Activated T-cell treated with anti-CD3 and anti-CD28 coated beads, Interleukin-2, amount 50 U/mL, for 72 hours (primary cell): Measurements from ENCODE around the gene KIAA0825. TPM values are rescaled to one million over a fixed set of nuclear protein-coding genes. Genes with fewer than 3 reads are reported as not detected.
"Not testable (repeated sequence)": the region's sequence is repeated elsewhere in the genome, so short reads cannot be mapped to it uniquely, and the experiment has no call there.

Experiments used
- ATAC-seq, 2 donors: fragments of 150-1000 bp; cut with Tn5 transposase; replicated peaks in 1 of 2; 2 replicates each; pipeline ENCODE4 v1.10.0; 2021; ENCODE audit warnings: moderate library complexity in 2 of 2, mild to moderate bottlenecking in 1 of 2
- DNase-seq, 2 donors: peaks; one replicate each; pipeline ENCODE4 v3.0.0; 2021 to 2022; ENCODE audit warnings: mixed read lengths in 1 of 2
- H3K27ac Mint-ChIP-seq: one replicate; pipeline ENCODE4 v1.8.0; 2022; ENCODE audit warnings: mild to moderate bottlenecking, moderate library complexity, mixed read lengths
- H3K27me3 Mint-ChIP-seq: one replicate; pipeline ENCODE4 v1.8.0; 2022; ENCODE audit warnings: low read depth, mixed read lengths
- H3K36me3 Mint-ChIP-seq, 2 donors: one replicate each; pipeline ENCODE4 v1.8.0; 2022; ENCODE audit warnings: mixed read lengths in 2 of 2, mild to moderate bottlenecking in 1 of 2; ENCODE audit not compliant: insufficient read depth in 2 of 2
- H3K4me1 Mint-ChIP-seq: one replicate; pipeline ENCODE4 v1.8.0; 2022; ENCODE audit warnings: low read depth, mixed read lengths
- H3K4me3 Mint-ChIP-seq, 2 donors: one replicate each; pipeline ENCODE4 v1.8.0; 2022; ENCODE audit warnings: mild to moderate bottlenecking in 2 of 2, mixed read lengths in 2 of 2, moderate library complexity in 2 of 2
- H3K9me3 Mint-ChIP-seq, 2 donors: one replicate each; pipeline ENCODE4 v1.8.0; 2022; ENCODE audit warnings: mixed read lengths in 2 of 2
- total RNA-seq, 2 donors: library from RNA; stranded (reverse); gene quantifications; one replicate each; pipeline ENCODE4 v1.2.3, GENCODE V29; 2022

The KIAA0825 gene
- total RNA-seq, 2 donors from 2014 or later, result 1.0 to 1.1 TPM

DNA sequence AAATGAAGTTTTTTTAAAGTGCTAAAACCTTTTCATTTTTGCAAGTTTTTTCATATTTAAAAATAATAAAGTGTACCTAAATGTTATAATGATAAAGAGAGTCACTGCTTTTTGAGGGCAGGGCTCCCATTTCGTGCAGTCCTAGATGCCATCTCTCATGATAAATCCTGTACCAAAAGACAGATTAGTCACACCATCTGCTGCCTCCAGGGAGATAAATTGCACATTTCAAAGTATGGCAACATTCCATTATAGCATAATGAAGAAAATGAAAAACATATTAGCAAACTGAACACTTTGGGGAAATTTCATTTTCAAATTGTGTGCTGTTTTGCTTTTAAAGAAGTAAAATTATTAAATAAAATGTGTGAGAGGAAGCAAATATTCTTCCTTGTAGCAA, 257.2 kb downstream of the KIAA0825 start:
- no peaks in the 10 kb centered on the region for H3K9me3 Mint-ChIP-seq

GRCh38 chr5:94360382-94361130, 257.8 kb downstream of the KIAA0825 start:
- ATAC-seq, result no peak
- H3K27ac Mint-ChIP-seq, result no peak overlapping the region

More for the DNA sequence above, 257.2 kb downstream of the KIAA0825 start:
- DNase-seq (no peak), ATAC-seq (no peak)
- Mint-ChIP-seq H3K4me1 (no peaks in the 10 kb centered on the region), H3K27ac (no peak overlapping the region), H3K4me3 (no peak overlapping the region), H3K27me3 (no peaks in the 10 kb centered on the region), H3K36me3 (no peaks in the 10 kb centered on the region)

DNA sequence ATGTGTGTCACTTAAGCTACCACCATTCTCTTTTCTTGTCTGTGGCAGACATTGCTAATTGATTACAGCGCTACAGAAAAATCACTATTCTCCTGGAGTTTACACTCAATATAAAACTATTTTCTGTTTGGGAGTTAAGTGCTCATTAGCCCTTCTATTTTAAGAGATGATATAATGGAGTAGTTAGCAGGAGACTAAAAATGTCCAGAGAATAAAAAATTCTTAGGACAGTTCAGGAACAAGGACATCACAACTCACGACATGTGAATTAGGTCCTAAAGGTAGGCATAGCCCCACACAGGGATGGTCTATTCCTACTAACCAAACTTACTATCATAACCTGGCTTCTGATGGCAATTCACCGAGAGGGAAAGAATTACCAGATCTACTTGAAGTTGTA, 258.5 kb downstream of the KIAA0825 start:
- H3K27me3 Mint-ChIP-seq, result no peaks in the 10 kb centered on the region
- DNase-seq (no peak), ATAC-seq (no peak)
- H3K4me1 Mint-ChIP-seq, result no peaks in the 10 kb centered on the region
- no peak overlapping the region for H3K27ac Mint-ChIP-seq
- no peaks in the 10 kb centered on the region for H3K36me3 Mint-ChIP-seq
- H3K9me3 Mint-ChIP-seq, result no peaks in the 10 kb centered on the region
- no peak overlapping the region for H3K4me3 Mint-ChIP-seq

More at GRCh38 chr5:94360382-94361130, 257.8 kb downstream of the KIAA0825 start:
- no peak for DNase-seq
- Mint-ChIP-seq H3K4me1 (no peaks in the 10 kb centered on the region), H3K9me3 (no peaks in the 10 kb centered on the region), H3K4me3 (no peak overlapping the region), H3K27me3 (no peaks in the 10 kb centered on the region), H3K36me3 (no peaks in the 10 kb centered on the region)

- Mint-ChIP-seq H3K4me3 (no peak overlapping the region), H3K9me3 (no peaks in the 10 kb centered on the region), H3K4me1 (no peaks in the 10 kb centered on the region), H3K27ac (no peak overlapping the region), H3K27me3 (no peaks in the 10 kb centered on the region), H3K36me3 (no peaks in the 10 kb centered on the region)
- no peak for DNase-seq
- no peak for ATAC-seq
Observed at GRCh38 chr5:94355811-94356210, 262.6 kb downstream of the KIAA0825 start.

- not testable (repeated sequence) for ATAC-seq, DNase-seq, H3K27me3 Mint-ChIP-seq, H3K27ac Mint-ChIP-seq, H3K4me1 Mint-ChIP-seq, H3K9me3 Mint-ChIP-seq, H3K36me3 Mint-ChIP-seq, H3K4me3 Mint-ChIP-seq
Observed at GRCh38 chr5:94354837-94355485, 263.4 kb downstream of the KIAA0825 start.

GRCh38 chr5:94353605-94354004, 264.8 kb downstream of the KIAA0825 start:
- peaks cover 2 to 4% of the 10 kb centered on the region in 2 donors for H3K9me3 Mint-ChIP-seq
- H3K27me3 Mint-ChIP-seq, result no peaks in the 10 kb centered on the region
- H3K4me3 Mint-ChIP-seq, result no peak overlapping the region
- ATAC-seq (no peak), DNase-seq (no peak)
- no peaks in the 10 kb centered on the region for H3K36me3 Mint-ChIP-seq
- no peak overlapping the region for H3K27ac Mint-ChIP-seq
- H3K4me1 Mint-ChIP-seq, result no peaks in the 10 kb centered on the region

DNA sequence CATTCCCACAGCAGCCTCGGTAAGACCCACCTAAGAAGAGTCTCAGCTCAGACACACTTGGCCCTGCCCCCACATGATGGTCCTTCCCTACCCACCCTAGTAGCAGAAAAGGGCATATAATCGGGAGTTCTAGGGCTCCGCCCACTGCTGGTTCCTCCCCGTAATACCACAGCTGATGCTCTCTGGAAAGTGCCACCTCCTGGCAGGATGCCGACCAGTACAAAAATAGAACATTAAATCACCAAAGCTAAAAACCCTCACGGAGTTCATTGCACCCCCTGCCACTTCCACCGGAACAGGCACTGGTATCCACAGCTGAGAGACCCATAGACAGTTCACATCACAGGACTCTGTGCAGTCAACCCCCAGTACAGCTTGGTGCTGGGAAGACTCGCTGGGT, 271.3 kb downstream of the KIAA0825 start:
- peaks cover 0 to 6% of the 10 kb centered on the region in 2 donors for H3K36me3 Mint-ChIP-seq
- H3K4me1 Mint-ChIP-seq, result no peaks in the 10 kb centered on the region
- ATAC-seq (no peak), DNase-seq (no peak)
- H3K27ac Mint-ChIP-seq, result no peak overlapping the region
- peaks cover 2 to 6% of the 10 kb centered on the region in 2 donors for H3K9me3 Mint-ChIP-seq
- no peaks in the 10 kb centered on the region for H3K27me3 Mint-ChIP-seq
- no peak overlapping the region for H3K4me3 Mint-ChIP-seq

DNA sequence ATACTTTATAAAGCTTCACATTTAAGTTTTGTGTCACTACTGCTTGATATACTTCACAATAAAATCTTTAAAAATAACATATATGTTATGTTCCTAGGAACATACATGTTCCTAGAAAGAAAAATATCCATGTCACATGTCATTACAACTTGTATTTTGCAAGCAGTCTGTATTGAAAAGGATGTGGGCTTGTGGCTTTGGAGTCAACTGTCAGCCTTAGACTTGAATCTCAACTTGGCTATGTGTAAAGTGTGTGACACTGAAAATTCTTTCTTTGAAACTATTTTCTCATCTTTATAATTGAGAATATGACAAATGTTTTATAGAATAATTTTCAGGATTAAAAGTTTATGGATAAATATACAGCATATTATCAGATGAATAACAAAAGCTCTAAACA, 273.1 kb downstream of the KIAA0825 start:
- Mint-ChIP-seq H3K9me3 (peaks cover 2 to 6% of the 10 kb centered on the region in 2 donors), H3K4me3 (no peak overlapping the region), H3K27me3 (no peaks in the 10 kb centered on the region), H3K36me3 (peaks cover 0 to 6% of the 10 kb centered on the region in 2 donors), H3K4me1 (no peaks in the 10 kb centered on the region), H3K27ac (no peak overlapping the region)
- ATAC-seq, result no peak
- no peak for DNase-seq

DNA sequence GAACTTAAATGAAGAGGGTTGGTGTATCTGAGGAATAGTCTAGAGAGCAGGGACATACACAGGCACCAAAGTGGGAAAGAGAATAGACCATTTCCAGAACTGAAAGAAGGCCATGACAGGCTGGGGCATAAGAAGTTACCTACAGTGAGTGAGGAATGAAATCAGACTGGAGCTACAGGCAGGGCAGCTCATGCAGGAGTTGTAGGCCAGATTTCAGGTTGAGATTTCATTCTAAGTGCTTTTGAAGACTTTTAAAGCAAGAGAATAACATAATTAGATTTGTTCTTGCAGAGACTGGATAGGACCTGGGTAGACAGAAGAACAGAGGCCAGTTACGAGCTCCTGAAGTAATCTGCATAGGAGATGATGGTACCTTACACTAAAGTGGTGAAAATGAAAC, 280.8 kb downstream of the KIAA0825 start:
- ATAC-seq, result no peak
- no peak overlapping the region for H3K27ac Mint-ChIP-seq
- no peak for DNase-seq
- peaks cover 0 to 3% of the 10 kb centered on the region in 2 donors for H3K9me3 Mint-ChIP-seq
- no peak overlapping the region for H3K4me3 Mint-ChIP-seq
- H3K36me3 Mint-ChIP-seq, result no peaks in the 10 kb centered on the region
- no peaks in the 10 kb centered on the region for H3K4me1 Mint-ChIP-seq
- H3K27me3 Mint-ChIP-seq, result no peaks in the 10 kb centered on the region

DNA sequence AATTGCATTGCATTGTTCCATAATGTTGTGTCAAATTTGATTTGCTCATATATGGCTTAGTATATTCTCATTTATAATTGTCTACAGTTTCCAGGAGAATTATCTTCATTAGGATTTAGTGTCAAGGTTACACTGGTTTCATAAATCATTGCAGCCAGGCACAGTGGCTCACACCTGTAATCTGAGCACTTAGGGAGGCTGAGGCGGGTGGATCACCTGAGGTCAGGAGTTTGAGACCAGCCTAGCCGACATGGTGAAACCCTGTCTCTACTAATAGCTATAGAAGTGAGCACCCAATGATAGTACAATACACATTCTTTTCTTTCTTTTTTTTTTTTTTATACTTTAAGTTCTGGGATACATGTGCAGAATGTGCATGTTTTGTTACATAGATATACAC, 282.5 kb downstream of the KIAA0825 start:
- ATAC-seq (no peak), DNase-seq (no peak)
- H3K36me3 Mint-ChIP-seq, result no peaks in the 10 kb centered on the region
- no peaks in the 10 kb centered on the region for H3K27me3 Mint-ChIP-seq
- H3K4me1 Mint-ChIP-seq, result no peaks in the 10 kb centered on the region
- no peak overlapping the region for H3K27ac Mint-ChIP-seq
- peaks cover 0 to 3% of the 10 kb centered on the region in 2 donors for H3K9me3 Mint-ChIP-seq
- H3K4me3 Mint-ChIP-seq, result no peak overlapping the region

- no peaks in the 10 kb centered on the region for H3K4me1 Mint-ChIP-seq
- no peak overlapping the region for H3K27ac Mint-ChIP-seq
- H3K4me3 Mint-ChIP-seq, result no peak overlapping the region
- H3K36me3 Mint-ChIP-seq, result peaks cover 0 to 2% of the 10 kb centered on the region in 2 donors
- DNase-seq (no peak), ATAC-seq (no peak)
- no peaks in the 10 kb centered on the region for H3K27me3 Mint-ChIP-seq
- peaks cover 0 to 4% of the 10 kb centered on the region in 2 donors for H3K9me3 Mint-ChIP-seq
Observed at GRCh38 chr5:94329115-94329514, 289.3 kb downstream of the KIAA0825 start.

DNA sequence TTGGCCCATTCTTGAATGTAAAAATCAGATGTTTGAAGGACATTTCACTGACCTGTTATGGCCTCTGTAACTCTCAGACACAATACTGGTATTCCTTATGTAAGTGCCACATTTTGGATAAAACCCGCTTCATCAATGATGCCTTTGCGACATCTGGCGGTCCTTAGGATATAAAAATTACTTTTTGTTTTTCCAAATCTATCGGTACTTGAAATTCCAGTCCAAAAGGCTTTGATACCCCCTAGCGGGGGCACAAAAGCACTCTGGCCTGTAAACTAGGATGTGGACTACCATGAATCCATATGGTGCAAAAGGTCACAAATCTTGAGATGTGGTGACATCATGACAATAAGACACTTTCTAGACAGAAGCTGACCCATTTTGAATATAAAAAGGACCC, 291.8 kb downstream of the KIAA0825 start:
- Mint-ChIP-seq H3K4me3 (no peak overlapping the region), H3K36me3 (peaks cover 0 to 2% of the 10 kb centered on the region in 2 donors), H3K27me3 (no peaks in the 10 kb centered on the region), H3K4me1 (no peaks in the 10 kb centered on the region), H3K27ac (no peak overlapping the region), H3K9me3 (peaks cover 0 to 4% of the 10 kb centered on the region in 2 donors)
- DNase-seq (no peak), ATAC-seq (no peak)

DNA sequence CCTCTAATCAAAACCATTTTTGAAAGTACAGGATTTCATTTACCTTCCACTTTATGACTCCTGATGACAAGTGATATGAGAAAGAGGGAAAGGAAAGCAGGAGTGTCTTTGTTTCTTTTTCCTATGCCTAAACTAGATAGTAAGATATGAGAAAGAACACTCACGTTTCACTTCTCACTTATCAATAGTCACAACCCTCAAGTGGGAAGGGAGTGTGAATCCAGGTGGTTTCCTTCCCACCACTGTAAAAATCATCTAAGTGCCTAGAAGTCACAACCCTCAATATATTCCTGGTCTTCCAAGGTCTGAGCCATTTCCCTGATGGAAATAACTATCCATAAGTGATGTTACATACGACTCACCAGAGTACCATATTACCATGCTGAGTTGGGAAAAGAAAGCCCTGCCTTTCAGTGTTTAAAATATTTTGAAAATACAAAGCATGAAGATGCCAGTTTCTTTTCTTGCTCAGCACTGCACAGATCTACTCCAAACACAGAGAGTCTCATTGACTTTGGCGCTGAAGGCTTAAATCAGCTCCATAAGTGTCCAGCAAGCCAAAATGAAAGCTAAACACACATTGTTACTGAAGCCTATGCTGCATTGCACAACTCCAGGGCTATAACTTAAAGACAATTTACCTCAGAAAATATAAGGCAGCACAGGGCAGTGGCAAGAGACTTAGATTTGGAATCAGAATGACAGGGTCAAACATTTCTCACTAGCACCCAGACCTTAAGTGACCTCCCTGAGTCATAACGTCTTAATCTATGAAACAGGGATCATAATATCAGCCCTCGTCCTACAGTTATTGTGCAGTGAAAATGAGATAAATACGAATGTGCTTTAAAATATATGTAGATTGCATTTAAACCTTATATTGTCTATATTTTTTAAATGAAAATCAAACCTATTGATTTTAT, 301.2 kb downstream of the KIAA0825 start:
- ATAC-seq (no peak), DNase-seq (no peak)
- no peaks in the 10 kb centered on the region for H3K36me3 Mint-ChIP-seq
- no peak overlapping the region for H3K27ac Mint-ChIP-seq
- no peaks in the 10 kb centered on the region for H3K9me3 Mint-ChIP-seq
- no peaks in the 10 kb centered on the region for H3K4me1 Mint-ChIP-seq
- no peak overlapping the region for H3K4me3 Mint-ChIP-seq
- H3K27me3 Mint-ChIP-seq, result no peaks in the 10 kb centered on the region
